Measurements from ENCODE around the gene ITPR2.

GRCh38 chr12:26623136-26623535, 209.9 kb downstream of the ITPR2 start:
- no peak for TF ChIP-seq BHLHE40 (IDR thresholded peaks at IDR 0.05; ENCODE audit: borderline replicate concordance)
- TF ChIP-seq TARDBP (IDR thresholded peaks at IDR 0.05): no peak
- TF ChIP-seq SP1 (IDR thresholded peaks at IDR 0.05): no peak
- no peak for TF ChIP-seq FOXA1 (IDR thresholded peaks at IDR 0.05)
- TF ChIP-seq SUZ12 (IDR thresholded peaks at IDR 0.05): no peak
- TF ChIP-seq L3MBTL2 (conservative IDR thresholded peaks at IDR 0.05): no peak
- TF ChIP-seq ARNT (IDR thresholded peaks at IDR 0.05): no peak
- no peak for TF ChIP-seq FOXM1 (IDR thresholded peaks at IDR 0.05; ENCODE audit: borderline replicate concordance)
- no peak for TF ChIP-seq HDGF (IDR thresholded peaks at IDR 0.05; ENCODE audit: borderline replicate concordance)
- TF ChIP-seq FOXK2 (IDR thresholded peaks at IDR 0.05): no peak
- TF ChIP-seq PKNOX1 (IDR thresholded peaks at IDR 0.05): no peak
- TF ChIP-seq NFRKB (IDR thresholded peaks at IDR 0.05): no peak
- no peak for TF ChIP-seq ELF4 (IDR thresholded peaks at IDR 0.05)
- TF ChIP-seq ZNF384 (IDR thresholded peaks at IDR 0.05): no peak
